22Rv1 (cell line): Measurements from ENCODE around the gene CERS5.

ENCODE experiments used
- H3K27ac ChIP-seq: fragments of 450-650 bp; 2 replicates; pipeline ENCODE4 v1.5.1; 2017
- ZFX ChIP-seq: fragments of 450-650 bp; IDR thresholded peaks from 2 replicates; pipeline ENCODE4 v1.6.1; 2017; ENCODE audit warnings: antibody characterized with exemption, borderline replicate concordance
- TF ChIP-seq, protein P1 (sequence below): fragments of 450-650 bp; IDR thresholded peaks from 2 replicates; pipeline ENCODE4 v1.5.1; 2017; ENCODE audit warnings: mild to moderate bottlenecking

CERS5 gene

GRCh38 chr12:50119387-50119786 is 47.8 kb downstream of the CERS5 start:
- H3K27ac ChIP-seq, result no peak overlapping the region
- TF ChIP-seq, protein P1, sequence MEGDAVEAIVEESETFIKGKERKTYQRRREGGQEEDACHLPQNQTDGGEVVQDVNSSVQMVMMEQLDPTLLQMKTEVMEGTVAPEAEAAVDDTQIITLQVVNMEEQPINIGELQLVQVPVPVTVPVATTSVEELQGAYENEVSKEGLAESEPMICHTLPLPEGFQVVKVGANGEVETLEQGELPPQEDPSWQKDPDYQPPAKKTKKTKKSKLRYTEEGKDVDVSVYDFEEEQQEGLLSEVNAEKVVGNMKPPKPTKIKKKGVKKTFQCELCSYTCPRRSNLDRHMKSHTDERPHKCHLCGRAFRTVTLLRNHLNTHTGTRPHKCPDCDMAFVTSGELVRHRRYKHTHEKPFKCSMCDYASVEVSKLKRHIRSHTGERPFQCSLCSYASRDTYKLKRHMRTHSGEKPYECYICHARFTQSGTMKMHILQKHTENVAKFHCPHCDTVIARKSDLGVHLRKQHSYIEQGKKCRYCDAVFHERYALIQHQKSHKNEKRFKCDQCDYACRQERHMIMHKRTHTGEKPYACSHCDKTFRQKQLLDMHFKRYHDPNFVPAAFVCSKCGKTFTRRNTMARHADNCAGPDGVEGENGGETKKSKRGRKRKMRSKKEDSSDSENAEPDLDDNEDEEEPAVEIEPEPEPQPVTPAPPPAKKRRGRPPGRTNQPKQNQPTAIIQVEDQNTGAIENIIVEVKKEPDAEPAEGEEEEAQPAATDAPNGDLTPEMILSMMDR, result no peak
- no peak for TF ChIP-seq ZFX

DNA sequence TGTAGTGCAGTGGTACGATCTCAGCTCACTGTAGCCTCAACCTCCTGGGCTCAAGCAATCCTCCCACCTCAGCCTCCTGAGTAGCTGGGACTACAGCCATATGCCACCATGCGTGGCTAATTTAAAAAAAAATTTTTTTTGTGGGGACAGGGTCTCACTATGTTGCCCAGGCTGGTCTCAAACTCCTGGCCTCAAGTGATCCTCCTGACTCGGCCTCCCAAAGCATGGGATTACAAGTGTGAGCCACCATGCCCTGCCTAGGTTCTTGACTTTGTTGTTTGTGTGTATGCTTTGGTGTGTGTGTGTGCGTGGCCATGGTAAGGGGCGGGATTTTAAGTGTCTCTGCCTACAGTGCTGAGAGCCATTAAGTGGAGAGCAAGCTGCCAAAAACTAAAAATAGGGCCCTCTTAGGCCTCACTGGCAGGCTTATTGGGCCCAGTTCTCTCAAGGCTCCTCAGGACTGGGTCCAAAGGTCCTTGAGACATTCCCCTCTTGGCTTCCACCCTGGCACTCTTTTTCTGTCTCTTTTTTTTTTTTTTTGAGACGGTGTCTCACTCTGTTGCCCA is 50.0 kb downstream of the CERS5 start:
- TF ChIP-seq, protein P1, result no peak
- TF ChIP-seq ZFX, result no peak
- H3K27ac ChIP-seq, result no peak overlapping the region

DNA sequence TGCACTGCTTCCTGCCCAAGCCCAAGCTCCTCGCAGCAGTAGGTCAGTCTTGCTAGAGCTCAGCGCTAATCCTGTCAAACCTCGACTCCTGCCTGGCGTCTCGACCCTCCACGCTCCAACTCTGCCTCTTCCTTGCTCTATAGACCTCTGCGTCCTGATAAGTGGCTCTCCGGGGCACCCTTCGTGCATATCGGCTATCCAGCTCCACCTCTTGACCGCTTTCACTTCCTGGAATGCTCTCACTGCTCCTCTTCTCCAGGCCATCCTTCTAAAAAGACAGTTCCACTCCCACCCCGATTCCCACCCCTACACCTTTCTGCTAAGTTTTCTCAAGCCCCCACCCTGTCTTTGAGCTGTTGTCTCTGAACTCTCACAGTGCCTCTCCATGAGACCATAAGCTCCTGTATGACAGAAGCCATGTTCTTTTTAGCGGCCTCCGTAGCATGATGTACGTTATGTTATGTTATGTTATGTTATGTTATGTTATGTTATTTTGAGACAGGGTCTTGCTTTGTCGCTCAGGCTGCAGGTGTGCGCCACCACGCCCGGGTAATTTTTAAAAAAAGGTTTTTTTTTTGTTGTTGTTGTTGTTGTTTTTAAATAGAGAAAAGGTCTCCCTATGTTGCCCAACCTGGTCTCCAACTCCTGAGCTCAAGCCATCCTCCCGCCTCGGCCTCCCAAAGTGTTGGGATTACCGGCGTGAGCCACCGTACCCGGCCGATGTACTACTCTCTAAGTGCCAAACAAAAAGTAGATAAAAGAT is 54.5 kb downstream of the CERS5 start:
- TF ChIP-seq ZFX, result no peak
- TF ChIP-seq, protein P1, result no peak
- peak overlapping the region; percentile 87 for H3K27ac ChIP-seq

DNA sequence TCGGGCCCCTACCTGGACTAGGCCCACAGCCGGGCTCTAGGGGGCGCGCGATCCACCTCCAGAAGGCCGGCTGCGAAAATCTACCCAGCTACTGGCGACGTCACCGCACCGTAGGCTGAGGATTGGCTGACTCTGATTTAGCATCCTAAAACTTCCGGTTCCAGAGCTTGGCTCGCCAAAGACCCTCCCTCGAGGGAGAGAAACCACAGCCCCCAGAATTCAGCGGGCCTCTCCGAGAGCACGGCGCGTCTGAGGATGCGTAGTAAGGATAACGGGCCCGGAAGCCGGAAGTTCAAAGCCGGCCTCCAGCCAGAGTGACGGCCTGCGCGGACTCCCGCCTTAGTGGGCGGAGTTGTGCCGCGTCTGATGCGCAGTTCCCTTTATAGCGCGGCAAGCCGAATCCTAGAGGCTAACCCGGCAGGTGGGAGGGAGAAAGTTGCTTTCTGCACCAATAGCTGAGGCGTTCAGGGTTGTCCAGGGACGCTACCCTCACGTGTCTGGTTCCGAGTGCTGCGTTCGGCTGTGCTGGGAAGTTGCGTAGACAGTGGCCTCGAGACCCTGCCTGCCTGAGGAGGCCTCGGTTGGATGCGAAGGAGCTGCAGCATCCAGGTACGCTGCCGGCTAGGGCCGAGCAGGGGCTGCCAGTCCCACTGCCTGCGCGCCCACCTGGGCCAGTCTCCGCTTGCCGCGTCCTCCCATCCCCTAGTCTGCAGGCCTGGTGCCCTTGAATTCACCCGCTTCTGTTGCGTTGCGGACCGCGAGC is 55.3 kb downstream of the CERS5 start, which contains the start of gene COX14:
COX14 (plus strand) TSS at position 544 of the 763 bp plus-strand sequence. CDS start 7,808 bp downstream, outside the sequence.
- H3K27ac ChIP-seq, result peak within 1 kb of the TSS; percentile 87
- TF ChIP-seq, protein P1, result peak; percentile 100
- TF ChIP-seq ZFX, result no peak

DNA sequence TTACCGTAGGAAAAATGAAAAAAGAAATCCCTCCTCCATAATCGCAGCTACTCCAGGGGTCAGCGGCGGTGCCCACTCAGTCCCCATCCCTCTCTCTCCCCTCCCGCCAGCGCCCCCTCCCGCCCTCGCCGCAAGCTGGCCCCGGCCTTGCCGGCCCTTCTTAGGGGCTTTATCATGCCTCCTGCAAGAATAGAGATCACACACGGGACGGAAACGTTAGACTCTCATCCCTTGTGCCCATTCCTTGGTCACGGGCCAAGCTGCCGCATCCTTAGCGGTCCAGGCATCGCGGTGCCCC is 55.8 kb downstream of the CERS5 start:
- TF ChIP-seq, protein P1, result no peak
- no peak for TF ChIP-seq ZFX
- H3K27ac ChIP-seq, result peak overlapping the region; percentile 49

DNA sequence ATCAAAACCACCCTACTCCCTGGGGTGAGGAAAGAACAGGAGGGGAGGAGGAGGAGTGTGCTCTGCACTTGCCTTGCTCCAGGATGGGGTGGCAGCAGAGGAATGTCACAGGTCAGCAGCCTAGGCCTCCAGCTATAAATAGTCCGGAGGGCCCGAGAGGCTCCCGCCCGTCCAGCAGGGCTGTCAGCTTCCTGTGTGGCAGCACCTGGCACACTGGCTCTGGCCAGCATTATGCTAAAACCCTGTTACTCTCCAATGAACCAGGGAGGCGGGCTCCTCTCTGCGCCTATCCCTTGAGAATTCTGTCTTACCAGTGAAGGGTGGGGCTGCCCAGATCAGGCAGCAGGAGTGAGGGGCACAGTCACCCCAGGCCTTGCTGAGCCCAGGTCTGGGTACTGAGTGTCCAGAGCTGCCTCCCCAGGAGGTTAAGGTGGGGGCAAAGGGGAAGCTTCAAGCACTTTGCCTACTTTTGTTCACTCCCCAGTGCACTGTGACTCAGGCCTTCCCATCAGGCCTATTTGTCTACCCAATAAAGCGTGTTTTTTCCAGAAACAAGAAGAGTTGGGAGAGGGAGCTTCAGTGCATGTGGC is 56.3 kb downstream of the CERS5 start:
- peak overlapping the region; percentile 49 for H3K27ac ChIP-seq
- TF ChIP-seq, protein P1, result no peak
- TF ChIP-seq ZFX, result no peak
